ENCODE results near the gene IAH1. TPM values are rescaled to one million over a fixed set of nuclear protein-coding genes. Genes with fewer than 3 reads are reported as not detected.

Gene IAH1
- total RNA-seq, 1 donor from 2014 or later: 40.0 TPM

DNA sequence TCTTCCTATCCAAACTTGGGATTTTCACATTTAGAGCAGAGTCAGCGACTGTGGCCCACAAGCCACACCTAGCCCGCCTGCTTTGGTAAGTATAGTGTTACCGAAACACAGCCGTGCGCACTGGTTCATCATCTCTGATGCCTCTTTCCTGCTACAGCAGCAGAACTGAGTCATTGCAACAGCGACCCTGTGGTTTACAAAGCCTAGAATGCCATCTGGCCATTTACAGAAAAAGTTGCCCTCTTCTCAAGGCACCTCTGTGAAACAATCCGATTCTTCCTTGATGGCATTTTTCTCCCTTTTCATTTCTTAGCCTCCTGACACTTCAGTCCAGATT lies 10.7 kb upstream of the IAH1 start:
- Histone ChIP-seq H3K36me3 (peaks cover 0 to 20% of the 10 kb centered on the region in 2 donors), H3K4me3 (no peak overlapping the region), H3K4me1 (no peaks in the 10 kb centered on the region), H3K27ac (no peak overlapping the region), H3K9me3 (no peaks in the 10 kb centered on the region), H3K27me3 (no peaks in the 10 kb centered on the region)
- no peak for DNase-seq (ENCODE audit: extremely low spot score in 2 of 2)
- TF ChIP-seq CTCF (IDR thresholded peaks at IDR 0.05) (no peak), POLR2A (IDR thresholded peaks at IDR 0.05) (no peak), POLR2AphosphoS5 (IDR thresholded peaks at IDR 0.05; ENCODE audit: insufficient read depth in 1 of 2, low read depth in 1 of 2) (no peak)
- intact Hi-C loops (cut with DNase I): no loop called here

DNA sequence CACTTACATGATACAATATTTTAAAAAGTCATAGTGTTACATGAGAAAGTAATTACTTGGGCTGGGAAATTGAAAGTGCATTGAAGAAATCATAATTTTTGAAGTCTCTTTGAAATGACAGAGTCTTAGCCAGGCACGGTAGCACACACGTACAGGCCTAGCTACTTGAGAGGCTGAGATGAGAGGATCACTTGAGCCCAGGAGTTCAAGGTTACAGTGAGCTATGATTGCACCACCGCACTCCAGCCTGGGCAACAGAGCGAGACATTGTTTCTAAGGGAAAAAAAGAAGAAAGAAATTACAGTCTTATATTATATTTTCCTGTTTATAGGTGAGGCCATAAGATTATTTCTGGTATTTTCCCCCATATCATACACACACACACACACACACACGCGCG lies 9.2 kb upstream of the IAH1 start:
- H3K27ac ChIP-seq: no peak overlapping the region
- no peak for TF ChIP-seq POLR2AphosphoS5 (IDR thresholded peaks at IDR 0.05; ENCODE audit: insufficient read depth in 1 of 2, low read depth in 1 of 2)
- no peak for TF ChIP-seq CTCF (IDR thresholded peaks at IDR 0.05)
- TF ChIP-seq POLR2A (IDR thresholded peaks at IDR 0.05): no peak
- intact Hi-C loops (cut with DNase I): no loop called here
- H3K36me3 ChIP-seq: peaks cover 0 to 15% of the 10 kb centered on the region in 2 donors
- no peaks in the 10 kb centered on the region for H3K9me3 ChIP-seq
- no peak for DNase-seq (ENCODE audit: extremely low spot score in 2 of 2)
- H3K4me1 ChIP-seq: no peaks in the 10 kb centered on the region
- H3K4me3 ChIP-seq: no peak overlapping the region
- no peaks in the 10 kb centered on the region for H3K27me3 ChIP-seq

DNA sequence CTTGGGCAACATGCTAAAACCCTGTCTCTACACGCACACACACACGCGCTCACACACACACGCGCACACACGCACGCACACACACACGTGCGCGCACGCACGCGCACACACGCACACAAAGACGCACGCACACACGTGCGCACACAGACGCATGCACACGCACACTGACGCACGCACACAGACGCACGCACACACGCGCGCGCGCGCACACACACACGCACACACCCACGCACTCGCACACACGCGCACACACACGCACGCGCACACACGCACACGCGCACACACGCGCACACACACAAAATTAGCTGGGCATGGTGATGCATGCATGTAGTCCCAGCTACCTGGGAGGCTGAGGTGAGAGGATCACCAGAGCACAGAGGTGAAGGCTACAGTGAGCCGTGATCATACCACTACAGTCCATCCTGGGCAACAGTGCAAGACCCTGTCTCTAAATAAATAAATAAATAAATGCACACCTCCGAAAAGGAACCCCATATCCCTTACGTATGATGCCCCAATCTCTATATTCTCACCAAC lies 8.1 kb upstream of the IAH1 start:
- TF ChIP-seq POLR2A (IDR thresholded peaks at IDR 0.05): no peak
- TF ChIP-seq POLR2AphosphoS5 (IDR thresholded peaks at IDR 0.05; ENCODE audit: insufficient read depth in 1 of 2, low read depth in 1 of 2): no peak
- TF ChIP-seq CTCF (IDR thresholded peaks at IDR 0.05): no peak
- H3K36me3 ChIP-seq: peaks cover 0 to 14% of the 10 kb centered on the region in 2 donors
- intact Hi-C loops (cut with DNase I): no loop called here
- H3K27me3 ChIP-seq: no peaks in the 10 kb centered on the region
- H3K4me3 ChIP-seq: no peak overlapping the region
- no peak overlapping the region for H3K27ac ChIP-seq
- DNase-seq (ENCODE audit: extremely low spot score in 2 of 2): no peak
- H3K9me3 ChIP-seq: no peaks in the 10 kb centered on the region
- H3K4me1 ChIP-seq: no peaks in the 10 kb centered on the region

DNA sequence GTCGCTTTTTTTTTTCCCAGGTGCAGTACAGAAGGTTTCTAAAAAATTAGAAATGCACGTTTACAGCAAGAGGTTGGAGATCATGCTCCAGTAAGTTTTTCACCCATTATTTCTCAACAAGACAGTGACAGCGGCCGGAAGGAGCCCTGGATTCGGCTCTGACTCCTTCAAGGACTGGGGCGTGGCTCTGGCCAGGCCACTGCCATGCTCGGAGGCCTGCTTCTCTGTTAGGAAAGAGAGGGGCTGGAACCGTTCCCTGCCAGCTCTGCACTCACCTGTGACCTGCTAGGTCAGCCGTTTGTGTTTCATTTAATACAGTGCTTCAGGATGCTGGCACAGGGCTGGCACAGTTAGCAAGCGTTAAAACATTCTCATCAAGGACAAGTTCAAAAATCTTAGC lies 6.7 kb upstream of the IAH1 start:
- Histone ChIP-seq H3K9me3 (no peaks in the 10 kb centered on the region), H3K36me3 (peaks cover 0 to 20% of the 10 kb centered on the region in 2 donors), H3K4me3 (no peak overlapping the region), H3K27ac (no peak overlapping the region), H3K4me1 (no peaks in the 10 kb centered on the region), H3K27me3 (no peaks in the 10 kb centered on the region)
- DNase-seq (ENCODE audit: extremely low spot score in 2 of 2): no peak
- TF ChIP-seq POLR2A (IDR thresholded peaks at IDR 0.05): no peak
- no peak for TF ChIP-seq POLR2AphosphoS5 (IDR thresholded peaks at IDR 0.05; ENCODE audit: insufficient read depth in 1 of 2, low read depth in 1 of 2)
- TF ChIP-seq CTCF (IDR thresholded peaks at IDR 0.05): no peak
- intact Hi-C loops (cut with DNase I): no loop called here

DNA sequence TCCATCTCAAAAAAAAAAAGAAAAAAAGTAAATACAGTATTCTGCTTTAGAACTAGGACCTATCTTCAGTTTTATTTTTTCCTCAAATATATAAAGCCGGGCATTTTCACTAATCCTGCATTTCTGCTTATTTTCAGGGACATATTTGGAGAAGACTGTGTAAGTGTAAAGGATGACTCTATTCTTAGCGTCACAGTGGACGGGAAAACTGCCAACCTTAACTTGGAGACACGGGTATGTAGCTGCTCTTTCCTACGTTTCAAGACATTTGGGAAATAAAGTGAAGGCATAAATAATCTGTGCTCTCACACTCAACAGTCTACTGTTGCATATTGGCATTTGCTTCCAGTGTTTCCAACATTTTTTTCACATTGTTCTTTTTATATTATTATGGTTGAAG lies 3.1 kb upstream of the IAH1 start:
- intact Hi-C loops (cut with DNase I): no loop called here
- no peak overlapping the region for H3K4me3 ChIP-seq
- TF ChIP-seq POLR2A (IDR thresholded peaks at IDR 0.05) (no peak), POLR2AphosphoS5 (IDR thresholded peaks at IDR 0.05; ENCODE audit: insufficient read depth in 1 of 2, low read depth in 1 of 2) (no peak), CTCF (IDR thresholded peaks at IDR 0.05) (no peak)
- DNase-seq (ENCODE audit: extremely low spot score in 2 of 2): no peak
- no peaks in the 10 kb centered on the region for H3K9me3 ChIP-seq
- H3K27me3 ChIP-seq: no peaks in the 10 kb centered on the region
- H3K27ac ChIP-seq: no peak overlapping the region
- H3K36me3 ChIP-seq: peaks cover 0 to 15% of the 10 kb centered on the region in 2 donors
- peaks cover 24% of the 10 kb centered on the region for H3K4me1 ChIP-seq

Data from vagina (tissue), 2 donors.